Measurements from ENCODE around the gene YIPF7. TPM values are rescaled to one million over a fixed set of nuclear protein-coding genes. Genes with fewer than 3 reads are reported as not detected.

The YIPF7 gene
- total and polyA plus RNA-seq, 9 of the 15 experiments (the other 6 are each of a cell fraction or from before 2014, with no cell fraction given): 0.14 TPM; not detected in 8

- TF ChIP-seq CBX5 (IDR thresholded peaks at IDR 0.05; ENCODE audit: borderline replicate concordance, low read depth) (no peak), ZNF263 (CRISPR knock-in tag; IDR thresholded peaks at IDR 0.05; ENCODE audit: borderline replicate concordance) (no peak; the same call in 1 of the 2 replicates), ATF6 (CRISPR knock-in tag; IDR thresholded peaks at IDR 0.05) (0 out of 2 replicates have a peak, but pooled peaks have one; percentile 42), HDAC3 (IDR thresholded peaks at IDR 0.05; ENCODE audit: borderline replicate concordance, partially characterized antibody) (no peak), NKRF (IDR thresholded peaks at IDR 0.05; ENCODE audit: borderline replicate concordance) (peak; percentile 95), OTX1 (CRISPR knock-in tag; IDR thresholded peaks at IDR 0.05) (no peak), ATF4 (CRISPR knock-in tag; IDR thresholded peaks at IDR 0.05) (no peak), MLX (CRISPR knock-in tag; conservative IDR thresholded peaks at IDR 0.05) (no peak), ZNF436 (CRISPR knock-in tag; IDR thresholded peaks at IDR 0.05) (no peak), TCF7L2 (IDR thresholded peaks at IDR 0.05; ENCODE audit: low read depth, low read length) (no peak), ZMIZ1 (IDR thresholded peaks at IDR 0.05; ENCODE audit: low read depth in 2 of 2, low read length in 2 of 2) (no peak), E2F4 (CRISPR knock-in tag; IDR thresholded peaks at IDR 0.05; ENCODE audit: low read depth) (no peak), CEBPB (tag; IDR thresholded peaks at IDR 0.05) (no peak), TSC22D4 (tag; IDR thresholded peaks at IDR 0.05) (no peak), ZNF175 (CRISPR knock-in tag; IDR thresholded peaks at IDR 0.05; ENCODE audit: low read depth) (no peak)
Measured at GRCh38 chr4:44678094-44679041, 26.9 kb upstream of the YIPF7 start, which contains the start of gene GUF1 (continued).
